Adrenal gland (tissue), 12 donors: ENCODE data around the gene PAX4. TPM values are rescaled to one million over a fixed set of nuclear protein-coding genes. Genes with fewer than 3 reads are reported as not detected.

ENCODE experiments used
- DNase-seq, 7 donors: peaks; one replicate each; pipeline ENCODE4 v3.0.0-alpha.2; 2019 to 2020
- H3K27ac ChIP-seq, 5 donors: fragments of 200-600 bp; sonication (generic) in 4 of 5; 1 replicate in 3 of 5; 2 replicates in 2 of 5; pipeline versions ENCODE4 v1.5.1 to v1.8.0; 2016 to 2020; ENCODE audit warnings: mild to moderate bottlenecking in 1 of 5
- H3K27me3 ChIP-seq: fragments of 200-600 bp; 2 replicates; pipeline ENCODE4 v1.8.0; 2021
- H3K36me3 ChIP-seq, 2 donors: fragments of 200-600 bp; replicated peaks in 1 of 2; 1 replicate in 1 of 2; 2 replicates in 1 of 2; pipeline versions ENCODE4 v1.5.1 to v1.8.0; 2018 to 2022
- H3K4me1 ChIP-seq, 2 donors: fragments of 200-600 bp; replicated peaks in 1 of 2; 1 replicate in 1 of 2; 2 replicates in 1 of 2; pipeline versions ENCODE4 v1.5.1 to v1.8.0; 2018 to 2021
- H3K4me3 ChIP-seq, 4 donors: fragments of 200-600 bp; sonication (generic) in 3 of 4; one replicate each; pipeline ENCODE4 v1.5.1; 2016 to 2018
- H3K9me3 ChIP-seq, 3 donors: fragments of 200-600 bp; sonication (generic) in 1 of 3; replicated peaks in 1 of 3; 1 replicate in 2 of 3; 2 replicates in 1 of 3; pipeline versions ENCODE4 v1.5.1 to v1.8.0; 2016 to 2021
- POLR2A ChIP-seq, 2 donors: fragments of 450-650 bp; IDR thresholded peaks; one replicate each; pipeline ENCODE4 v1.6.1; 2017; ENCODE audit warnings: antibody characterized with exemption in 2 of 2, mild to moderate bottlenecking in 2 of 2, moderate library complexity in 1 of 2
- WGBS, 4 donors: extraction: QIAGEN DNeasy Blood & Tissue Kit in 2 of 4; methylation state at CpG; one replicate each; pipeline versions ENCODE4 v1.1.5 to v1.1.7; 2013 to 2017; 5-methylcytosine and 5-hydroxymethylcytosine counted together
- intact Hi-C, 2 donors: fragments of 100-400 bp; cut with DNase I; formaldehyde crosslinking; loops; one replicate each; pipeline versions ENCODE4 v1.14.1 to v1.15.0; 2022 to 2023
- polyA plus RNA-seq, 3 donors: library from polyadenylated mRNA; stranded (reverse); fragments of 200-250 nt in 2 of 3; fragments of 350-450 nt in 1 of 3; fragmentation: Illumina TruSeq in 1 of 3; extraction: RNeasy Lipid Tissue Mini Kit (QIAGEN cat#74804) in 1 of 3; gene quantifications; one replicate each; pipeline ENCODE4 v1.2.3, GENCODE V29; 2013 to 2014
- total RNA-seq, 9 donors: library from RNA; depleted of rRNA in 4 of 9; stranded (reverse); fragments of >200 nt in 4 of 9; fragments of 120-200 nt in 1 of 9; fragmentation: NEBNext Ultra II Directional in 1 of 9; extraction: Animal tissue kit (Norgen Biotek cat#: 25700) in 1 of 9; gene quantifications; one replicate each; pipeline versions ENCODE4 v1.1.0 to v1.2.4, GENCODE V29; 2013 to 2023
- TF ChIP-seq, protein P1 (sequence below), 6 experiments: fragments of 450-650 bp in 4 of 6; fragments of 200-600 bp in 2 of 6; sonication (generic) in 1 of 6; IDR thresholded peaks; 1 replicate in 5 of 6; 2 replicates in 1 of 6; pipeline versions ENCODE4 v1.5.1 to v1.8.0; 2016 to 2021; ENCODE audit warnings: antibody characterized with exemption in 6 of 6, mild to moderate bottlenecking in 2 of 6, moderate library complexity in 1 of 6
- donor health status: healthy with polysubstance abuse.
- donor health status: Bipolar disorder and iron deficiency.
- donor health status: DM: yes; HTN: yes; CAD: no.
- donor health status: DM: no; HTN: no; CAD: no.
- donor health status: DM: no; HTN: no; CAD: no.
- donor health status: DM: yes; HTN: yes; CAD: no.

Gene PAX4
- total and polyA plus RNA-seq, 12 donors: not detected

DNA sequence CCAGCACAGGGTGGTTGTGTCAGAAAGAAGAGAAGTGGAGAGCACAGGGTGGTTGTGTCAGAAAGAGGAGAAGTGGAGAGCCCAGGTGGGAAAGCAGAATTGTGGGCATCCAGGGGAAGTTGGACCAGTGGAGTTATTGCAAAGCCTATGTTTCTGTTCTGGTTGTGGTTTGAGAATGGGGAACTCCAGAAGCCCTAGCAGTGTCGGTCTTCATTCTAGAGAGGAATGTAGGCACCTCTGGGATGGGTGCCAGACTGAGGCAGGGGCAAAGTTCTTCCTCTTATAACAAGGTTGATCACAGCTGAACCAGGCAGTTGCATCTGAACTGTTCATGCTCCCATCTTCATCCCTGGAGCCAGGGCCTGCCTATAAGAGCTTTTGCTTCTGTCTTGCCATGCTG lies 23.5 kb downstream of the PAX4 start:
- TF ChIP-seq, protein P1, sequence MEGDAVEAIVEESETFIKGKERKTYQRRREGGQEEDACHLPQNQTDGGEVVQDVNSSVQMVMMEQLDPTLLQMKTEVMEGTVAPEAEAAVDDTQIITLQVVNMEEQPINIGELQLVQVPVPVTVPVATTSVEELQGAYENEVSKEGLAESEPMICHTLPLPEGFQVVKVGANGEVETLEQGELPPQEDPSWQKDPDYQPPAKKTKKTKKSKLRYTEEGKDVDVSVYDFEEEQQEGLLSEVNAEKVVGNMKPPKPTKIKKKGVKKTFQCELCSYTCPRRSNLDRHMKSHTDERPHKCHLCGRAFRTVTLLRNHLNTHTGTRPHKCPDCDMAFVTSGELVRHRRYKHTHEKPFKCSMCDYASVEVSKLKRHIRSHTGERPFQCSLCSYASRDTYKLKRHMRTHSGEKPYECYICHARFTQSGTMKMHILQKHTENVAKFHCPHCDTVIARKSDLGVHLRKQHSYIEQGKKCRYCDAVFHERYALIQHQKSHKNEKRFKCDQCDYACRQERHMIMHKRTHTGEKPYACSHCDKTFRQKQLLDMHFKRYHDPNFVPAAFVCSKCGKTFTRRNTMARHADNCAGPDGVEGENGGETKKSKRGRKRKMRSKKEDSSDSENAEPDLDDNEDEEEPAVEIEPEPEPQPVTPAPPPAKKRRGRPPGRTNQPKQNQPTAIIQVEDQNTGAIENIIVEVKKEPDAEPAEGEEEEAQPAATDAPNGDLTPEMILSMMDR (IDR thresholded peaks at IDR 0.05): no peak
- TF ChIP-seq POLR2A (IDR thresholded peaks at IDR 0.05): no peak
- Histone ChIP-seq H3K27ac (no peak overlapping the region), H3K4me1 (peaks cover under 1 to 4% of the 10 kb centered on the region in 2 donors), H3K4me3 (no peak overlapping the region), H3K36me3 (peaks cover 0 to 21% of the 10 kb centered on the region in 2 donors), H3K9me3 (no peaks in the 10 kb centered on the region), H3K27me3 (no peaks in the 10 kb centered on the region)
- 67 to 90% (median 79%) methylated on average over 1 of the region's 1 CpG for WGBS, 4 donors
- intact Hi-C loops: loop anchor here in 1 of 2 donors (10.0 kb wide), 1 partner anchor 50 kb away; no protein-coding TSS in a partner anchor
- DNase-seq: peak in 5 of 7 donors; percentile 41 to 65 (median 44)

DNA sequence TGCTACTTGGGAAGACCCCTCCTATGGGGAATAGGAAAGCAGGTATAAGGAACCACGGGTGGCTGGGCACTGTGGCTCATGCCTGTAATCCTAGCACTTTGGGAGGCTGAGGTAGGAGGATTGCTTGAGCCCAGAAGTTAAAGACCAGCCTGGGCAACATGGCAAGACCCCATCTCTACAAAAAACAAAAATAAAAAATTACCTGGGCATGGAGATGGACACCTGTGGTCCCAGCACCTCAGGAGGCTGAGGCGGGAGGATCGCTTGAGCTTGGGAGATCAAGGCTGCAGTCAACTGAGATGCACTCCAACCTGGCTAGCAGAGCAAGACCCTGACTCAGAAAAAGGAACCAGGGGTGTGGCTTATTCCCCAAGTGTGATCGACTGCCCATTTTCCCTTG lies 25.4 kb downstream of the PAX4 start:
- H3K27ac ChIP-seq: no peak overlapping the region
- H3K27me3 ChIP-seq: no peaks in the 10 kb centered on the region
- peaks cover 0 to 21% of the 10 kb centered on the region in 2 donors for H3K36me3 ChIP-seq
- H3K4me1 ChIP-seq: peaks cover 11 to 12% of the 10 kb centered on the region in 2 donors
- WGBS, 4 donors: 78 to 86% (median 81%) methylated on average over 4 of the region's 4 CpGs
- intact Hi-C loops: loop anchor here in 1 of 2 donors (10.0 kb wide), 1 partner anchor 52 kb away; no protein-coding TSS in a partner anchor
- H3K4me3 ChIP-seq: no peak overlapping the region
- no peaks in the 10 kb centered on the region for H3K9me3 ChIP-seq
- no peak for TF ChIP-seq POLR2A (IDR thresholded peaks at IDR 0.05)
- DNase-seq: no peak

DNA sequence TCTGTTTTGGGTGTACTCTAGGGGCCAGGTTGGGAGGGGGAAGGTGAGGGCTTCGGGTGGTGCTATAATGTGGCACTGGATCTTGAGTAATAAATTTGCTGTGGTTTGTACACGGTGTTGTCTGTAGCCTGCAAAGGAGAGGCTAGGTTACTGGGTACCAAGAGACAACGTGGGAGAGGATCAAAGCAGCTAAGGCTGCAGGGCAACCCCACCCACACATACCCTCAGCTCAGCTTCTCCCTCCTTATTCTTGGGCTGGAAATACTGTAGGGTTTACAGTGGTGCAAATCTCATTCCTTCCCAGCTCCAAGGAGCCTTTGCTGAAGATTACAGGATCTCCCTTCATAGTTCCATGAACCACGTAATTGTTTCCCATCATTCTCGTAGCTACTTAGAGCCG lies 26.4 kb downstream of the PAX4 start:
- intact Hi-C loops: loop anchor here in 1 of 2 donors (10.0 kb wide), 1 partner anchor 53 kb away; no protein-coding TSS in a partner anchor
- H3K27ac ChIP-seq: no peak overlapping the region
- 85 to 93% (median 88%) methylated on average over 6 of the region's 6 CpGs for WGBS, 4 donors

DNA sequence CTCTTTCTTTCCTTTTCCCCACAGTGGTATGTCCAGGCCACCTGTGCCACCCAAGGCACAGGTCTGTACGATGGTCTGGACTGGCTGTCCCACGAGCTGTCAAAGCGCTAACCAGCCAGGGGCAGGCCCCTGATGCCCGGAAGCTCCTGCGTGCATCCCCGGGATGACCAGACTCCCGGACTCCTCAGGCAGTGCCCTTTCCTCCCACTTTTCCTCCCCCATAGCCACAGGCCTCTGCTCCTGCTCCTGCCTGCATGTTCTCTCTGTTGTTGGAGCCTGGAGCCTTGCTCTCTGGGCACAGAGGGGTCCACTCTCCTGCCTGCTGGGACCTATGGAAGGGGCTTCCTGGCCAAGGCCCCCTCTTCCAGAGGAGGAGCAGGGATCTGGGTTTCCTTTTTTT lies 26.8 kb downstream of the PAX4 start:
- no peaks in the 10 kb centered on the region for H3K9me3 ChIP-seq
- TF ChIP-seq, protein P1 (IDR thresholded peaks at IDR 0.05): no peak
- no peak for TF ChIP-seq POLR2A (IDR thresholded peaks at IDR 0.05)
- H3K4me3 ChIP-seq: no peak overlapping the region
- no peaks in the 10 kb centered on the region for H3K27me3 ChIP-seq
- no peak overlapping the region for H3K27ac ChIP-seq
- WGBS, 4 donors: 91 to 100% (median 94%) methylated on average over 4 to 7 of the region's 7 CpGs
- peaks cover 12 to 13% of the 10 kb centered on the region in 2 donors for H3K4me1 ChIP-seq
- DNase-seq: no peak
- intact Hi-C loops: loop anchor here in 1 of 2 donors (10.0 kb wide), 1 partner anchor 54 kb away; no protein-coding TSS in a partner anchor
- H3K36me3 ChIP-seq: peaks cover 0 to 21% of the 10 kb centered on the region in 2 donors

More for the DNA sequence above, 26.4 kb downstream of the PAX4 start:
- Histone ChIP-seq H3K4me3 (no peak overlapping the region), H3K9me3 (no peaks in the 10 kb centered on the region), H3K36me3 (peaks cover 0 to 21% of the 10 kb centered on the region in 2 donors), H3K4me1 (peaks cover 12 to 13% of the 10 kb centered on the region in 2 donors), H3K27me3 (no peaks in the 10 kb centered on the region)
- no peak for DNase-seq
- TF ChIP-seq, protein P1 (IDR thresholded peaks at IDR 0.05): no peak
- no peak for TF ChIP-seq POLR2A (IDR thresholded peaks at IDR 0.05)

DNA sequence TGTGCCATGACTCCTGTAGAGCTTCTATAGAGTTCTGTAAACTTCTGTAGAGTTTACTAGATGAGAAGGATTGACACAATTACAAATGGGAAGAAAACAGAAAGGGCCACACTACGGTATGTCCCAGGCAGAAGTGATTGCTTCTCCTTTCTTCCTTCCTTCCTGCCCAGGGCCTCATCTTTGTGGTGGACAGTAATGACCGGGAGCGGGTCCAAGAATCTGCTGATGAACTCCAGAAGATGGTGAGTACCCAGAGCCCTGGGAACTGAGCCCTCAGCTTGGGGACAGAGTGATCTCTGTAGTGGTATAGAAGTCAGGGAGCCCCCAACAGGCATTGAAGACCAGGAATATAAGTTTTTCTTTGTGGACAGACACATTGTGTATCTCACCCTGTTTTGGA lies 28.0 kb downstream of the PAX4 start:
- H3K4me1 ChIP-seq: peaks cover 14 to 16% of the 10 kb centered on the region in 2 donors
- no peak overlapping the region for H3K27ac ChIP-seq
- H3K27me3 ChIP-seq: no peaks in the 10 kb centered on the region
- no peak overlapping the region for H3K4me3 ChIP-seq
- no peaks in the 10 kb centered on the region for H3K9me3 ChIP-seq
- intact Hi-C loops: loop anchor here in 1 of 2 donors (10.0 kb wide), 1 partner anchor 55 kb away; no protein-coding TSS in a partner anchor
- peaks cover 0 to 21% of the 10 kb centered on the region in 2 donors for H3K36me3 ChIP-seq
- TF ChIP-seq, protein P1 (IDR thresholded peaks at IDR 0.05): no peak
- no peak for TF ChIP-seq POLR2A (IDR thresholded peaks at IDR 0.05)
- DNase-seq: peak in 1 of 7 donors; percentile 20
- WGBS, 4 donors: 41 to 77% (median 75%) methylated on average over 3 of the region's 3 CpGs
